ENCODE data around the gene CYP3A7.
"Not testable (repeated sequence)": the region's sequence is repeated elsewhere in the genome, so short reads cannot be mapped to it uniquely, and the experiment has no call there.

CYP3A7 gene

GRCh38 chr7:99699946-99700345, 35.0 kb downstream of the CYP3A7 start:
- H3K4me3 ChIP-seq (ENCODE audit: low read depth, low read length), result no peak overlapping the region
- DNase-seq (ENCODE audit: low read depth), result no peak
- TF ChIP-seq, protein P1, sequence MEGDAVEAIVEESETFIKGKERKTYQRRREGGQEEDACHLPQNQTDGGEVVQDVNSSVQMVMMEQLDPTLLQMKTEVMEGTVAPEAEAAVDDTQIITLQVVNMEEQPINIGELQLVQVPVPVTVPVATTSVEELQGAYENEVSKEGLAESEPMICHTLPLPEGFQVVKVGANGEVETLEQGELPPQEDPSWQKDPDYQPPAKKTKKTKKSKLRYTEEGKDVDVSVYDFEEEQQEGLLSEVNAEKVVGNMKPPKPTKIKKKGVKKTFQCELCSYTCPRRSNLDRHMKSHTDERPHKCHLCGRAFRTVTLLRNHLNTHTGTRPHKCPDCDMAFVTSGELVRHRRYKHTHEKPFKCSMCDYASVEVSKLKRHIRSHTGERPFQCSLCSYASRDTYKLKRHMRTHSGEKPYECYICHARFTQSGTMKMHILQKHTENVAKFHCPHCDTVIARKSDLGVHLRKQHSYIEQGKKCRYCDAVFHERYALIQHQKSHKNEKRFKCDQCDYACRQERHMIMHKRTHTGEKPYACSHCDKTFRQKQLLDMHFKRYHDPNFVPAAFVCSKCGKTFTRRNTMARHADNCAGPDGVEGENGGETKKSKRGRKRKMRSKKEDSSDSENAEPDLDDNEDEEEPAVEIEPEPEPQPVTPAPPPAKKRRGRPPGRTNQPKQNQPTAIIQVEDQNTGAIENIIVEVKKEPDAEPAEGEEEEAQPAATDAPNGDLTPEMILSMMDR (IDR thresholded peaks at IDR 0.05; ENCODE audit: low read depth, low read length, missing control alignments), result no peak
- in situ Hi-C loops (cut with HindIII; ENCODE audit: low sequenced_read_pairs), result no loop called here

DNA sequence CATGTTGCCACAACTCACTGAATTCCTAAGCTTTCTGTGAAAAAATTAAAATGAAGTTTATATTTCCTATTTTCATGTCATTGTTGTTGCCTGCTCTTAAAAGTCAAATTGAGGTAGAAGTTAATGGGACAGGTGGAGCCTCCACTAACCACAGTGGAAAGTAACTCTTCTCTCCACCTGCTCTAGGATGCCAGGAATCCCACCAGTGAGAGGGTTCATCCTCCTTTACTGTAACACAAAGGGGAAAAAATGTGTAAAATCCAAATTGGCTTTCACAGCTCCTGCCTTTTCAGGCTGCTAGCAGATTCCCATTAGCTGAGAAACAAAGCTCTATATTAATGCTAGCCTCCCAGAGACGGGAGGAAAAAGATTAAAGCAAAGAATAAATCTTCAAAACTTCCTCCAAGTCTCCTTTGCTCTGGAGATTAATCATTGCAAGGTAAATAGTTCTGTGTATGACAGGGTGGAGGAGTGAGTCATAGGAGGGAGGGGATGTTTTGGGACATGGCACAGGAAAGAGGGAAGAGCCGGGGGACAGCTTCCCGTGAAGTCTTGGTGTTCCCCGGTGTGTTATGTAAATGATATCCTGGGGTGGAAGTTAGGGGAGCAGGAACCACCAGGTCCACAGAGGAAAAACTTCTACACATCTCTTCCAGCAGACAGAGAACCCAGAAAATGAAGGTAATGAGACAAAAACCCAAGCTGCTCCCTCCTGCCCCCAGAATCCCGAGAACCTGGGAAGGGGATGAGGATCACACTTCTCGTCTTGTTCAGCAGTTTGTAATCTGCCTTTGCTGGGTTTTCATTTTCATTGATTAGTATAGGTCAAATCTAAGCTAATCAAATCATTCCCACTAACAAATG, 35.9 kb downstream of the CYP3A7 start:
- H3K4me3 ChIP-seq (ENCODE audit: low read depth, low read length); in situ Hi-C loops (cut with HindIII; ENCODE audit: low sequenced_read_pairs); DNase-seq (ENCODE audit: low read depth): not testable (repeated sequence)

- no peak overlapping the region for H3K4me3 ChIP-seq (ENCODE audit: low read depth, low read length)
- no peak for DNase-seq (ENCODE audit: low read depth)
- TF ChIP-seq, protein P1 (IDR thresholded peaks at IDR 0.05; ENCODE audit: low read depth, low read length, missing control alignments), result no peak
- in situ Hi-C loops (cut with HindIII; ENCODE audit: low sequenced_read_pairs), result no loop called here
Observed at GRCh38 chr7:99694912-99695304, 40.1 kb downstream of the CYP3A7 start.

- H3K4me3 ChIP-seq (ENCODE audit: low read depth, low read length), result no peak overlapping the region
- TF ChIP-seq, protein P1 (IDR thresholded peaks at IDR 0.05; ENCODE audit: low read depth, low read length, missing control alignments), result no peak
- in situ Hi-C loops (cut with HindIII; ENCODE audit: low sequenced_read_pairs), result no loop called here
- no peak for DNase-seq (ENCODE audit: low read depth)
Observed at GRCh38 chr7:99694201-99694911, 40.6 kb downstream of the CYP3A7 start.

DNA sequence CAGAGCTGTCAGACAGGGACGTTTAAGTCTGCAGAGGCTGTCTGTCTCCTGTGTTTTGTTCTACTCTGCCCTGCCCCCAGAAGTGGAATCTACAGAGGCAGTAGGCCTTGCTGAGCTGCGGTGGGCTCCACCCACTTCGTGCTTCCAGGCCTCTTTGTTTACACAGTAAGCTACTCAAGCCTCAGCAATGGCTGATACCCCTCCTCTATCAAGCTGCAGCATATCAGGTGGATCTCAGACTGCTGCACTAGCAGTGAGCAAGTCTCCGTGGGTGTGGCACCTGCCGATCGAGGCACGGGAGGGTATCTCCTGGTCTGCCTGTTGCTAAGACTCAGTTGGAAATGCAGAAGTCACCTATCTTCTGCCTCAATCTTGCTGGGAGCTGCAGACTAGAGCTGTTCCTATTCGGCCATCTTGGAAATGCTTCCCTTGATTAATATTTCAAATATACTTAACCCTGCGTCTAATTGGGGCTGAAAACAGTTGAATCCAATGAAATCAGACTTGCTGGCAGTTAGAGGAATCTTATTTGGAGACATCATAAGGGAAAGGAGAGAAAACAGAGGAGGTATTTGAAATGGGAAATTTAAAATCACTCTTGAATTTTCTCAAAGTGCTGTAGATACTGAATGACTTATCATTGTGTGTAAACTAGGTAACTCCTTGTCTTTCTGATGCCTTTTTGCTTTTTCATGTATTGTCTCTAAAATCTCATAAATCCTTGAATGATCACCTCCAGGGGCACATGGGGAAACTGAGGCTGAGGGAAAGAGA, 41.4 kb downstream of the CYP3A7 start:
- DNase-seq (ENCODE audit: low read depth), result no peak
- TF ChIP-seq, protein P1 (IDR thresholded peaks at IDR 0.05; ENCODE audit: low read depth, low read length, missing control alignments), result no peak
- in situ Hi-C loops (cut with HindIII; ENCODE audit: low sequenced_read_pairs), result no loop called here
- no peak overlapping the region for H3K4me3 ChIP-seq (ENCODE audit: low read depth, low read length)

GRCh38 chr7:99693100-99693426, 41.9 kb downstream of the CYP3A7 start:
- DNase-seq (ENCODE audit: low read depth), result no peak
- H3K4me3 ChIP-seq (ENCODE audit: low read depth, low read length), result no peak overlapping the region
- TF ChIP-seq, protein P1 (IDR thresholded peaks at IDR 0.05; ENCODE audit: low read depth, low read length, missing control alignments), result no peak
- in situ Hi-C loops (cut with HindIII; ENCODE audit: low sequenced_read_pairs), result no loop called here

DNA sequence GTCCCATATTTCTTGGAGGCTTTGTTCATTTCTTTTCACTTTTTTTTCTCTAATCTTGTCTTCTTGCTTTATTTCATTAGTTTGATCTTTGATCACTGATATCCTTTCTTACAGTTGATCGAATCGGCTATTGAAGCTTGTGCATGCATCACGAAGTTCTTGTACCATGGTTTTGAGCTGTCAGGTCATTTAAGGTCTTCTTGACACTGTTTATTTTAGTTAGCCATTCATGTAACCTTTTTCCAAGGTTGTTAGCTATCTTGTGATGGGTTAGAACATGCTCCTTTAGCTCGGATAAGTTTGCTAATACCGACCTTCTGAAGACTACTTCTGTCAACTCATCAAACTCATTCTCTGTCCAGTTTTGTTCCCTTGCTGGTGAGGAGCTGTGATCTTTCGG, 42.4 kb downstream of the CYP3A7 start:
- in situ Hi-C loops (cut with HindIII; ENCODE audit: low sequenced_read_pairs); H3K4me3 ChIP-seq (ENCODE audit: low read depth, low read length); DNase-seq (ENCODE audit: low read depth): not testable (repeated sequence)

DNA sequence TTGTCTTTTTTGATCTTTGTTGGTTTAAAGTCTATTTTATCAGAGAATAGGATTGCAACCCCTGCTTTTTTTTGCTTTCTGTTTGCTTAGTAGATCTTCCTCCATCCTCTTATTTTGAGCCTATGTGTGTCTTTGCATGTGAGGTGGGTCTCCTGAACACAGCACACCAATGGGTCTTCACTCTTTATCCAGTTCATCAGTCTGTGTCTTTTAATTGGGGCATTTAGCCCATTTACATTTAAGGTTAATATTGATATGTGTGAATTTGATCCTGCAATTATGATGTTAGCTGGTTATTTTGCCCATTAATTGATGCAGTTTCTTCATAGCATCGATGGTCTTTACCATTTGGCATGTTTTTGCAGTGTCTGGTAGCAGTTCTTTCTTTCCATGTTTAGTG, 43.3 kb downstream of the CYP3A7 start:
- DNase-seq (ENCODE audit: low read depth); in situ Hi-C loops (cut with HindIII; ENCODE audit: low sequenced_read_pairs); H3K4me3 ChIP-seq (ENCODE audit: low read depth, low read length): not testable (repeated sequence)

- H3K4me3 ChIP-seq (ENCODE audit: low read depth, low read length); DNase-seq (ENCODE audit: low read depth); in situ Hi-C loops (cut with HindIII; ENCODE audit: low sequenced_read_pairs): not testable (repeated sequence)
Observed at GRCh38 chr7:99690918-99691317, 44.1 kb downstream of the CYP3A7 start.

GRCh38 chr7:99685871-99686608, 49.0 kb downstream of the CYP3A7 start:
- H3K4me3 ChIP-seq (ENCODE audit: low read depth, low read length); DNase-seq (ENCODE audit: low read depth); in situ Hi-C loops (cut with HindIII; ENCODE audit: low sequenced_read_pairs): not testable (repeated sequence)

Data from astrocyte of the cerebellum (primary cell).